Measurements from ENCODE around the gene PITPNB. TPM values are rescaled to one million over a fixed set of nuclear protein-coding genes. Genes with fewer than 3 reads are reported as not detected.

The PITPNB gene
- total and polyA plus RNA-seq, 11 donors: 13.6 to 84.7 (median 46.7) TPM

DNA sequence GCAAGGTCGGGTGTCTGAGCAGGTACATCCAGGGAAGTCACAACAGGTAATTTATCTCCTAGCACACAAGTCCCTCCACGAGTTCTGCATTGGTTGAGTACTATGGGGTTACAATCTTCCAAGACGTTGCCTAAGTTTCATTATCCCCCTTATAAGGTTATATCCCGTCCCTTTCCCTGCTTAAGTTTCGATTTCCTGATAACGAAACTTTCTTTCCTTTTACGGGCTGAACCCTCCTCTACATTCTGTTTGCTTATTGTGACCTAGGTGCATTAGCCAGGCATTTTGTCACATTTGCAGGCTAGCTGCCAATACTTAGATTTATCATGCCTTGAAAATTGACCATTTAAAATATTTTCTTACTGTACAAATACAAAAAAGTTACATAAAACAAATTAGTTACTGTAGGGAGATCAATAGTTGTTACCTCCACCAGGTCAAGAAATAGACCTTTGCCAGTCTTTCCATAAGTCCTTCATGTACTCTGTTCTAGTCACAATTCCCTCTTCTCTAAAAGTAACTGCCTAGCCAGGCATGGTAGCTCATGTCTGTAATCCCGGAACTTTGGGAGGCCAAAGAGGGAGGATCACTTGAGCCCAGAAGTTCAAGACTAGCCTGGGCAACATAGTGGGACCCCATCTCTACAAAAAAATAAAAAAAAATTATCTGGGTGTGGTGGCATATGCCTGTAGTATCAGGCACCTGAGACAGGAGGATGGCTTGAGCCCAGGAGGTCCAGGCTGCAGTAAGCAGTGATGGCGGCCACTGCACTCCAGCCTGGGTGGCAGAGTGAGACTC lies 14.3 kb upstream of the PITPNB start:
- Histone ChIP-seq H3K36me3 (no peaks in the 10 kb centered on the region), H3K4me1 (no peaks in the 10 kb centered on the region), H3K27me3 (no peaks in the 10 kb centered on the region), H3K4me3 (peak overlapping the region in 8 of 12 donors; percentile 15 to 48 (median 34)), H3K27ac (peak overlapping the region in 6 of 12 donors; percentile 2 to 50 (median 17)), H3K9me3 (no peaks in the 10 kb centered on the region)
- WGBS, 4 donors: 81 to 92% (median 86%) methylated on average over 9 of the region's 9 CpGs
- TF ChIP-seq POLR2A (IDR thresholded peaks at IDR 0.05): no peak
- TF ChIP-seq, protein P1, sequence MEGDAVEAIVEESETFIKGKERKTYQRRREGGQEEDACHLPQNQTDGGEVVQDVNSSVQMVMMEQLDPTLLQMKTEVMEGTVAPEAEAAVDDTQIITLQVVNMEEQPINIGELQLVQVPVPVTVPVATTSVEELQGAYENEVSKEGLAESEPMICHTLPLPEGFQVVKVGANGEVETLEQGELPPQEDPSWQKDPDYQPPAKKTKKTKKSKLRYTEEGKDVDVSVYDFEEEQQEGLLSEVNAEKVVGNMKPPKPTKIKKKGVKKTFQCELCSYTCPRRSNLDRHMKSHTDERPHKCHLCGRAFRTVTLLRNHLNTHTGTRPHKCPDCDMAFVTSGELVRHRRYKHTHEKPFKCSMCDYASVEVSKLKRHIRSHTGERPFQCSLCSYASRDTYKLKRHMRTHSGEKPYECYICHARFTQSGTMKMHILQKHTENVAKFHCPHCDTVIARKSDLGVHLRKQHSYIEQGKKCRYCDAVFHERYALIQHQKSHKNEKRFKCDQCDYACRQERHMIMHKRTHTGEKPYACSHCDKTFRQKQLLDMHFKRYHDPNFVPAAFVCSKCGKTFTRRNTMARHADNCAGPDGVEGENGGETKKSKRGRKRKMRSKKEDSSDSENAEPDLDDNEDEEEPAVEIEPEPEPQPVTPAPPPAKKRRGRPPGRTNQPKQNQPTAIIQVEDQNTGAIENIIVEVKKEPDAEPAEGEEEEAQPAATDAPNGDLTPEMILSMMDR (IDR thresholded peaks at IDR 0.05): no peak
- intact Hi-C loops (cut with DNase I): loop anchor here in 1 of 10 donors (10.0 kb wide), 1 partner anchor 51 kb away; no protein-coding TSS in a partner anchor
- no peak for ATAC-seq
- no peak for DNase-seq

DNA sequence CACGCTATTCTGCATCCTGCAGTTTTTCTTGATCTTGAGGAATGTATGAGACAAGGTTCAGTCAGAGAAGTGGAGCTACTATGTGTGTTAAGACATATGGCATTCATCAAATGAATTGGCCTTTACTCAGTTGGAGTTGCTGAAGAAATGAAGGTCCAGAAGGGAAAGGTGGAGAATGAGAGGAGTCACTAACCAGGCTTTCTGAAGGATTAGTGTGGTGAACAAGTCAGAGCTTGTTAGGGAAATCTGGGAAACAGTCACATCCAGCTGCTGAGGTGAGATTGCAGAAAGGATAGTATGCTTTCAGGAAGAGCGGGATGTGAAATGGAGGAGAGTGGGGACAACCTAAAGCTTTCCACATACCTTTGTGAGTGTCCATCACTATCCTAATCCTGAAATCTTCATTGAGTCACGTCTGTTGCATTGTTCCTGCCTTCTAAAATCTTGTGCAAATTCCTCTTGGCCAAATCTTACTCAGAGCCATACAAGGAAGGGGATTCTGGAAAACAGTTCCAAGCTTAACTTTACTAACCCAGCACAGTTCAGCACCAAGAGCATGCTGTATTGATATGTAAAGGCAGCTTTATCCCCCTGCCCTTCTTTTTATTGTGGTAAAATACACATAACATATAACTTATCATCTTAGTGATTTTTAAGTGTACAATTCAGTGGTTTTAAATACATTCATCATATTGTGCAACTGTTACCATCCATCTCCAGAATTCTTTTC lies 11.4 kb upstream of the PITPNB start:
- WGBS, 4 donors: 80 to 88% (median 87%) methylated on average over 3 of the region's 3 CpGs
- H3K36me3 ChIP-seq: no peaks in the 10 kb centered on the region
- no peaks in the 10 kb centered on the region for H3K4me1 ChIP-seq
- TF ChIP-seq POLR2A (IDR thresholded peaks at IDR 0.05): no peak
- TF ChIP-seq, protein P1 (IDR thresholded peaks at IDR 0.05): no peak
- peak overlapping the region in 2 of 12 donors; percentile 34 to 35 for H3K4me3 ChIP-seq
- no peak overlapping the region for H3K27ac ChIP-seq
- H3K27me3 ChIP-seq: no peaks in the 10 kb centered on the region
- DNase-seq: no peak
- intact Hi-C loops (cut with DNase I): loop anchor here in 1 of 10 donors (10.0 kb wide), 1 partner anchor 54 kb away; no protein-coding TSS in a partner anchor
- H3K9me3 ChIP-seq: peaks cover 0 to 7% (median 0%) of the 10 kb centered on the region in 12 donors
- ATAC-seq: no peak

DNA sequence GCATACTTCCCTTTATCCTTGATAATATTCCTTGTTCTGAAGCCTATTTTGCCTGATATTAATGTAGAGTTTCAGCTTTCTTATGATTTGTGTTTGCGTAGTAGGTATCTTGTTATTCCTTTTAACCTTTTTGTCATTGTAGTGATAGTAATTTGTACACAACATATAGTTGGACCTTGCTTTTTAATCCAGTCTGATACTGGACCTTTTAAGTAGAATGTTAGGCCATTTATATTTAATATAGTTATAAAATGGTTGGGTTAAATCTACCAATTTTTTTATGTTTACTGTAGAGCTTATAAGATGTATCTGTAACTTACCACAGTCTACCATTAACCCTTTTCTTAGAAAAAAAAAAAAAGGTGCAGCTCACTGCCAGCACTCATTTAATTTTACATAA lies 8.6 kb upstream of the PITPNB start:
- no peak overlapping the region for H3K4me3 ChIP-seq
- no peaks in the 10 kb centered on the region for H3K27me3 ChIP-seq
- DNase-seq (no peak), ATAC-seq (no peak)
- H3K4me1 ChIP-seq: no peaks in the 10 kb centered on the region
- TF ChIP-seq, protein P1 (IDR thresholded peaks at IDR 0.05): no peak
- no peak for TF ChIP-seq POLR2A (IDR thresholded peaks at IDR 0.05)
- H3K9me3 ChIP-seq: peaks cover 0 to 7% (median 0%) of the 10 kb centered on the region in 12 donors
- intact Hi-C loops (cut with DNase I): loop anchor here in 3 of 10 donors (10.0 kb wide), 3 partner anchors 47 to 67 kb away; no protein-coding TSS in a partner anchor
- H3K27ac ChIP-seq: no peak overlapping the region
- peaks cover 0 to 12% (median 6%) of the 10 kb centered on the region in 9 donors for H3K36me3 ChIP-seq
- WGBS, 4 donors: 96 to 99% (median 97%) methylated on average over 1 of the region's 1 CpG

DNA sequence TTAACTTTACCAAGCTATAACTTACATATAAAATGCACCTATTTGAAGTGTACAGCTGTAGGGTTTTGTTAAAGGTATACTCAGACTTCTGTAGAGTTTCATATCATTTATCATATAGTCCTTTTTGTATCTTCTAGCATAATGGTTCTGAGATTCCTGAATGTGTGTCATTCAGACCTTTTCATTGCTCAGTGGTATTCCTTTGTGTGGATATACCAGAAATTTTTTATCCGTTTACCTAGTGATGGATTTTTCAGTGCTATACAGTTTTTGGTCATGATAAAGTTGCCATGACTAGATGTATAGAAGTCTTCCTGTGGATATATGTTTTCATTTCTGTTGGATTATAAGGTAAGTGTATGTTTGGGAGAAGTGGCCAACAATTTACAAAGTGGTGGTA lies 6.3 kb upstream of the PITPNB start:
- no peak overlapping the region for H3K4me3 ChIP-seq
- H3K36me3 ChIP-seq: peaks cover 0 to 16% (median 6%) of the 10 kb centered on the region in 9 donors
- 93 to 100% (median 98%) methylated on average over 1 of the region's 1 CpG for WGBS, 4 donors
- H3K27ac ChIP-seq: no peak overlapping the region
- ATAC-seq (no peak), DNase-seq (no peak)
- H3K4me1 ChIP-seq: peaks cover 0 to 11% (median 8%) of the 10 kb centered on the region in 12 donors
- TF ChIP-seq, protein P1 (IDR thresholded peaks at IDR 0.05): no peak
- TF ChIP-seq POLR2A (IDR thresholded peaks at IDR 0.05): no peak
- intact Hi-C loops (cut with DNase I): loop anchor here in 3 of 10 donors (10.0 kb wide), 3 partner anchors 49 to 69 kb away; no protein-coding TSS in a partner anchor
- peaks cover 0 to 7% (median 0%) of the 10 kb centered on the region in 12 donors for H3K9me3 ChIP-seq
- H3K27me3 ChIP-seq: no peaks in the 10 kb centered on the region
